WTC11 (cell line): ENCODE measurements around the gene F2RL3.

Experiments used
- NFE2L1 ChIP-seq: sonication (generic); formaldehyde crosslinking; IDR thresholded peaks from 2 replicates; pipeline ENCODE4 v1.8.1; 2023; ENCODE audit warnings: missing genetic modification reagents
- TF ChIP-seq, protein P1 (sequence below): sonication (generic); formaldehyde crosslinking; IDR thresholded peaks from 2 replicates; pipeline ENCODE4 v1.8.0; 2022; ENCODE audit warnings: mild to moderate bottlenecking, missing genetic modification reagents
- TF ChIP-seq, protein P2 (sequence below): fragments of 200-600 bp; IDR thresholded peaks from 2 replicates; pipeline ENCODE4 v1.8.0; 2022; ENCODE audit warnings: antibody characterized with exemption

DNA sequence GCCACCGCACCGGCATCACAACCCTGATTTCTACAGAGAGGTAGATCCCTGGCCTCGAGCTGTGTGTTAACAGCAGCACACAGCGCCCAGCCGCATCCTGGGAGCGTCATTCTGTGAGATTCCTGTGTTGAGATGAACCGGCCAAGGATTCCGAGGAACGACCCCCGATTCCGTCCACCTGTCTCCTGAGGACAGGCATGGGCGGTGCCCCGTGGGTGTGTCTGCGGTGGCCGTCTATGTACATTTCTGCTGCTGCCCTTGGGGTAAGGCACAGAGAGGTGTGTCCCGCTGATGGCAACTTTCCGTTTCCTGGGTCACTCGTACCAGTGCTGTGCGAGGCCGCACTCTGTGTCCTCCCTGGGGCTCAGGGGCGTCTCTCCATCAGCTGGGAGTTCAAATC is 16.1 kb upstream of the F2RL3 start:
- TF ChIP-seq, protein P1, sequence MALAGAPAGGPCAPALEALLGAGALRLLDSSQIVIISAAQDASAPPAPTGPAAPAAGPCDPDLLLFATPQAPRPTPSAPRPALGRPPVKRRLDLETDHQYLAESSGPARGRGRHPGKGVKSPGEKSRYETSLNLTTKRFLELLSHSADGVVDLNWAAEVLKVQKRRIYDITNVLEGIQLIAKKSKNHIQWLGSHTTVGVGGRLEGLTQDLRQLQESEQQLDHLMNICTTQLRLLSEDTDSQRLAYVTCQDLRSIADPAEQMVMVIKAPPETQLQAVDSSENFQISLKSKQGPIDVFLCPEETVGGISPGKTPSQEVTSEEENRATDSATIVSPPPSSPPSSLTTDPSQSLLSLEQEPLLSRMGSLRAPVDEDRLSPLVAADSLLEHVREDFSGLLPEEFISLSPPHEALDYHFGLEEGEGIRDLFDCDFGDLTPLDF (CRISPR knock-in tag) = no peak
- no peak for TF ChIP-seq NFE2L1 (CRISPR knock-in tag)
- TF ChIP-seq, protein P2, sequence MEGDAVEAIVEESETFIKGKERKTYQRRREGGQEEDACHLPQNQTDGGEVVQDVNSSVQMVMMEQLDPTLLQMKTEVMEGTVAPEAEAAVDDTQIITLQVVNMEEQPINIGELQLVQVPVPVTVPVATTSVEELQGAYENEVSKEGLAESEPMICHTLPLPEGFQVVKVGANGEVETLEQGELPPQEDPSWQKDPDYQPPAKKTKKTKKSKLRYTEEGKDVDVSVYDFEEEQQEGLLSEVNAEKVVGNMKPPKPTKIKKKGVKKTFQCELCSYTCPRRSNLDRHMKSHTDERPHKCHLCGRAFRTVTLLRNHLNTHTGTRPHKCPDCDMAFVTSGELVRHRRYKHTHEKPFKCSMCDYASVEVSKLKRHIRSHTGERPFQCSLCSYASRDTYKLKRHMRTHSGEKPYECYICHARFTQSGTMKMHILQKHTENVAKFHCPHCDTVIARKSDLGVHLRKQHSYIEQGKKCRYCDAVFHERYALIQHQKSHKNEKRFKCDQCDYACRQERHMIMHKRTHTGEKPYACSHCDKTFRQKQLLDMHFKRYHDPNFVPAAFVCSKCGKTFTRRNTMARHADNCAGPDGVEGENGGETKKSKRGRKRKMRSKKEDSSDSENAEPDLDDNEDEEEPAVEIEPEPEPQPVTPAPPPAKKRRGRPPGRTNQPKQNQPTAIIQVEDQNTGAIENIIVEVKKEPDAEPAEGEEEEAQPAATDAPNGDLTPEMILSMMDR = no peak
